T-helper 9 cell (primary cell): ENCODE results near the gene GADD45B.

Experiments used
- DNase-seq: peaks from one replicate; pipeline ENCODE4 v3.0.0-alpha.2; 2020
- total RNA-seq, 2 donors: gene quantifications; one replicate each; lab custom pipeline; 2026; lab: John Stamatoyannopoulos, UW

Gene GADD45B
- total RNA-seq: 98.6 to 456 reads per million in 2 donors

DNA sequence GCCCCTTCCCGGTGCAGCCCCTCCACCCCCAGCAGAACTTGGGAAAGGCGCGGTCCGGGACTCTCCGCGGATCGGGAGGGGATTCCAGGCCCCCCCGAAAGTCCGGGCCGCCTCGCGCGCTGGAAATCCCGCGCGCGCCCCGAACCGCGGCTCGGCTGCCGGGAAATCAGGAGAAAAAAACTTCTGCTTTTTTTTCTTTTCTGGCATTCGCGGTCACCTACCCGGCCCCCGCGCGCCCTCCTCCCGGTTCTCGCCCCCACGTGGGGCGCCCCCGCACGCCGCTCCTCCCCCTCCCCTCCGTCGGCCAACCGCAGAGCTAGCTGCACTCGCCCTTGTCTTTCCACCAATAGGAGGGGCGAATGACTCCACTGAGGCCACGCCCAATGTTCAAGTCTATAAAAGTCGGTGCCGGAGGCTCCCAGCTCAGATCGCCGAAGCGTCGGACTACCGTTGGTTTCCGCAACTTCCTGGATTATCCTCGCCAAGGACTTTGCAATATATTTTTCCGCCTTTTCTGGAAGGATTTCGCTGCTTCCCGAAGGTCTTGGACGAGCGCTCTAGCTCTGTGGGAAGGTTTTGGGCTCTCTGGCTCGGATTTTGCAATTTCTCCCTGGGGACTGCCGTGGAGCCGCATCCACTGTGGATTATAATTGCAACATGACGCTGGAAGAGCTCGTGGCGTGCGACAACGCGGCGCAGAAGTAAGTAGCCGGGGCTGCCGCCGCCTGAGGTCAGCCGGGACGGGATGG lies at the start of gene GADD45B:
GADD45B (plus strand) TSS at position 426 of the 749 bp plus-strand sequence; CDS start at position 658, 232 bp downstream.
- peak; percentile 96 for DNase-seq

- no peak for DNase-seq
Measured at GRCh38 chr19:2426611-2427428, 49.1 kb upstream of the GADD45B start.

GRCh38 chr19:2427429-2428320 lies 48.3 kb upstream of the GADD45B start, which contains the start of gene TIMM13:
TIMM13 (minus strand) TSS chr19:2427586; CDS start chr19:2427533, 53 bp downstream.
- DNase-seq: peak; percentile 93

GRCh38 chr19:2428321-2428690 lies 47.6 kb upstream of the GADD45B start:
- DNase-seq: no peak

DNA sequence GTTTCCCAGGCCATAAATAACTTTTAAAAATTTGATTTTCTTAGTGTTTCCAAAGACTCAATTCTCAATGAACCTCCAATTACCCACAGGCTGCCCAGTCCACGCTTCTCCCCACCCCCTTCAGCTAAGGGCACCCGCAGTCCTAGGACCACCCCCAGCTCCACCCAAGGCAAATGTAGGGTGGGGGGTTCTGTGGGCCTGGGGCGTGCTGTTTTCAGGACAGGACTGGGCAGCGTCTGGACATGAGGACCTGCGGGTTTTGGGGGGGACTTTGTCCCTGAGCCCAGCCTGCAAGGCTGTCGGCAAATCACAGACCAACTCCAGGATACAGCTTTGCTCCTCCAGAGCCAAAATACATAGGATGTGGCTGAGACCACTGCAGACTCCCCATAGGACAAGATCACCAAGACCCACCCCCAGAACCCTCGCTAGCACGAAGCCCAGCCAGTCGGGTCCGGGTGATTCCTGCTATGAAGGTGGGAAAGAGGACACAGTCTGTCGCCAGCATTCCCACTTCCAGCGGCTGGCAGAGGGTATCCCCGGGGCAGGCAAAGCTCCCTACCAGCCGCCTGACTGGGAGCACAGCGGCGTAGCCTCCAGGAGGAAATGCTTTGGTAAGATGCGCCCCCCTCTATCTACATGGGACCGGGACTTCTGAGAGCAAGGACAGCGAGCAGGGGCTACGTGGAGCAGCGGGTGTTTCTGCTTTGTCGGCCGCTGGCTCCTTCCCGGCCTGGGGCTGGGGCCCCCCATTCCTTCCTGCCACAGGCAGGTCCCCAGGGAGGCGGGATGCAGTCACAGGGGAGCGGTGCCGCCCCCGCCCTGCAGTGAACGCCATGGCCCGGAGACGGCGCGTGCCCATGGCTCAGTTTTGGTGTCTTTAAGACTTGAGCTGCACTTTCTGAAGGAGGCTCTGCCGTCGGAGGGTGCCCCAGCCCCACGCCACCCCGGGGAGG lies 46.9 kb upstream of the GADD45B start:
- DNase-seq: no peak

DNA sequence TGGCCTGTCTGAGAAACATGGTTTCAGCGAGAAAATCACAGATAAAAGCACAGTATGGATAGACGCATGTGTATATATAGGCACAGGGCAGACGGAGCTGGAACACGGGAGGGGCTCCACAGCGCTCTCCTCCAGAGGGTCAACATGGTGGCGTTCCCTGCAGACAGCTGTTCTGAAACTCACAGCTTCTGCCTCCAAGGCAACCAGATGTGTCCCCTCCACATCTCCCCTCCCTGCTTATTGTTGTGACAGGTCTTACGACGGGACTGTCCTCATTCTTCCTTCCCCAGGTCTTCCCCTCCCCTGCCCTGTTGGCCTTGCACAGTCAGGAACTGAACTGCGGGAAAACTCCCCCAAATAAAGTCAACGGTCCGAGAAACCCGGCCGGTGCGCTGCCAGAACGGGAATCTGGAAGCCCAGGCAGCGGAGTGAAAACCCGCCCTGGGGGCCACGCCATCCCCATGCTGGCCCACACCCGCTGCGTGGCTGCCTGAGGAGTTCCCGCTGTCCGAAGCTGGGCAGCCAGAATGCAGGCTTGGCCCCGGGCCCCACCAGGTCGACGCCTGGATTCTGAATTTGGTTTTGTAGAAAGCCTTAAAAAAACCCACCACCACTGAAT lies 45.9 kb upstream of the GADD45B start:
- no peak for DNase-seq

DNA sequence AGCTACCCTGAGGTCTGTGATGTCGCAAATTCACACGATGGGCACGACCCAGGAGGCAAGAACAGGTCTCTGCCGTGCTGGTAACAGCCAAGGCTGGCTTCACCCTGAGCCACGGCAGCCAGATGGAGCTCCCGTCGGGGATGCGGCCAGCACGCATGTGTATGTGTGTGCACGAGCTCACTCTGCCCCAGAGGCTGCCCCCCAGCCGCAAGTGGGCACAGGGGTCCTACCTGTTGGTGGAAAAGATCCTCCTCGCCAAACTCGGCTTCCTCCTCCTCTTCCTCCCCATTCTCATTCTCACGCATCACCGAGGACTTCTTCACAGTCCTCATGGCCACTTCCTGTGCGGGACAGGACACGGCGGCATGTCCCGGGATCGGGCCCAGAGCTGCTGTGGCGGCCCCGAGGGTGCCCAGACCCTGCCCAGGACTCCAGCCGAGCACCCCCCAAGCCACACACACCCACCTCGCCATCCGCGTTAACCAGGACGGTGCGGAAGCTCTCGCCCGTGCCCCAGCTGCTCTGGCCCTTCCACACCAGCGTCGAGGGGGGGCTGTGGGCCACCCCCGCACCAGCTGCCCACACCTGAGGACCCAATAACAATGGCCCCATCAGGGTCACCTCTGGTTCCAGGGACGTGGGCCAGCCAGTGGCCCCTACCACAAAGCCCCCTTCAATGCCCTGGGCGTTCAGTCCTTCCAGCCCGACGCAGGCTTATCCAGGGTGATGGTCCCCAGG lies 44.4 kb upstream of the GADD45B start:
- DNase-seq: no peak

DNA sequence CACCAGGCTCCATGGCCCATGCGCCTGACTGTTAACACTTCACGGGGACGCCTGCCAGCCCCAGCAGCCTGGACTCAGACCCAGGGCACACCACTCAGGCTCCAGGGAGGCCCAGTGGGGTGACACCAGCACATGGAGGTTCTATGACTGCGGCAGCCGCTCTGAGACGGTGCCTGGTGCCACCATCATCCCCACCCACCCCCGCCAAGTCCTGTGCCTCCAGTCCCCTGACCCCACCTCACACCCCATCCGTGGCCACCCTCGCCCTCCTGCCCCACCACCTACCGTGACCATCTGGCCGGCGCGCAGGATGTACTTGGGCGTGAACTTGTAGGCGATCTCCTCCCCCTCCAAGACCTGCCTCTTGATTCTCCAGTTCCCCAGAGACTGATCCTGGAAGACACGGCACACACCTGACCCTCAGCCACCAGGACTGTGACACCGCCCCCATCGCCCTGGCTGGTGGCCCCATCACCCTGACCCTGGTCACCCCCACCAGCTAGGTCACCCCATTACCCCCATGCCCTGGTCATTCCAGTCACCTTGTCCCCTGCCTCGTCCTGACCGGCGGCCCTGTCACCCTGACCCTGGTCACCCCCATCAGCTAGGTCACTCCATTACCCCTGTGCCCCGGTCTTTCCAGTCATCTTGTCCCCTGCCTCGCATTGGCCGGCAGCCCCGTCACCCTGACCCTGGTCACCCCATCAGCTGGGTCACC lies 43.6 kb upstream of the GADD45B start:
- no peak for DNase-seq

- no peak for DNase-seq
Measured at GRCh38 chr19:2433854-2434253, 42.1 kb upstream of the GADD45B start.

GRCh38 chr19:2434267-2434666 lies 41.7 kb upstream of the GADD45B start:
- DNase-seq: no peak

DNA sequence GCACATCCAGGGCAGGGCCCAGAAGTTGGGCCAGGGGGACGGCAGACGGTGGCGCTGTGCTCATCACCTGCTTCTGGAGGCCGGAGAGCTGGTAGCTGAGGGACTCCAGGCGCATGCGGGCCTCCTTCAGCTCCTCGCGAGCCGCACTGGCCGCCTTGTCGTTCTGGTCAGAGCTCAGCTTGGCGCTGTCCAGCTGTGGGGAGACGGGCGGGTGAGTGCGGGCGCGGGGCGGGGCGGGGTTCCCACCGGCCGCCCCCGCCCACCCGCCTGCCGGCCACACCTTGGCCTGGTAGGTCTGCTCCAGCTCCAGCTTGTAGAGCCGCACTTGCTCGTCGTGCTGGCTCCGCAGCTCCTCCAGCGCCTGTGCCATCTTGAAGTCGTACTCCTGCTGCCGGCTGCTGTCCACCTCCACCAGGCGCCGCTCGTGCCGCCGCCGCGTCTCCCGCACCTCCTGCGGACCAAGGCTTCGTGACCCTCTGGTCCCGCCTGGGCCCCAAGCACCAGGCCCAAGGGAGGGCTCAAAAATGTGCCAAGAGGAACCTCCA lies 41.1 kb upstream of the GADD45B start:
- no peak for DNase-seq

DNA sequence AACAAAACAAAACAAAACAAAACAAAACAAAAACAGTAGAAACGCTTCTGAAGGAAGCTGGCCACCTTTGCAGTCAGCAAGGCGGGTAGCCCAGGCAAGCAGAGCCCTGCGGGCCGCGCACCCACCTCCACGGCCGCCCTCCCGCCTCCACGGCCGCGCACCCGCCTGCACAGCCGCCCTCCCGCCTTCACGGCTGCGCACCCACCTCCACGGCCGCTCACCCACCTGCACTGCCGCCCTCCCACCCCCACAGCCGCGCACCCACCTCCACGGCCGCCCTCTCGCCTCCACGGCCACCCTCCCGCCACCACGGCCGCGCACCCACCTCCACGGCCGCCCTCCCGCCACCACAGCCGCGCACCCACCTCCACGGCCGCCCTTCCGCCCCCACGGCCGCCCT lies 39.5 kb upstream of the GADD45B start:
- DNase-seq: no peak

- DNase-seq: no peak
Measured at GRCh38 chr19:2436926-2437325, 39.0 kb upstream of the GADD45B start.

DNA sequence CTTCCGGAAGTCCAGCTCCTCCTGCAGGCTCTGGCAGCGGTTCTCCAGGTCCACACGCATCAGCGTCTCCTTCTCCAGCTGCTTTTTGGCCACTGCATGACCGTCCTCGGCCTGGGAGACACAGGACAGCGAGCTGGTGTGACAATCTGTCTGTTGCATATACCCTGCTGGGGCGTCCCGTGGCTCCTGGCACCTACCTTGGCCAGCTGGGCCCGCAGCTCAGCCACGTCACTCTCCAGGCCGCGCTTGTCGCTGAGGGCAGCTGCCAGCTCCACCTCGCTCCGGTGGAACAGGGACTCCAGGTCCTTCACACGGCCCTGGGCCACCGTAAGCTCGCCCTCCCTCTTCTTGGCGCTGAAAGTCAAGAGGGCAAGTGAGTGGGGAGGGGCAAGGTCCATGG lies 37.7 kb upstream of the GADD45B start:
- DNase-seq: no peak

GRCh38 chr19:2440515-2440914 lies 35.4 kb upstream of the GADD45B start:
- DNase-seq: no peak

DNA sequence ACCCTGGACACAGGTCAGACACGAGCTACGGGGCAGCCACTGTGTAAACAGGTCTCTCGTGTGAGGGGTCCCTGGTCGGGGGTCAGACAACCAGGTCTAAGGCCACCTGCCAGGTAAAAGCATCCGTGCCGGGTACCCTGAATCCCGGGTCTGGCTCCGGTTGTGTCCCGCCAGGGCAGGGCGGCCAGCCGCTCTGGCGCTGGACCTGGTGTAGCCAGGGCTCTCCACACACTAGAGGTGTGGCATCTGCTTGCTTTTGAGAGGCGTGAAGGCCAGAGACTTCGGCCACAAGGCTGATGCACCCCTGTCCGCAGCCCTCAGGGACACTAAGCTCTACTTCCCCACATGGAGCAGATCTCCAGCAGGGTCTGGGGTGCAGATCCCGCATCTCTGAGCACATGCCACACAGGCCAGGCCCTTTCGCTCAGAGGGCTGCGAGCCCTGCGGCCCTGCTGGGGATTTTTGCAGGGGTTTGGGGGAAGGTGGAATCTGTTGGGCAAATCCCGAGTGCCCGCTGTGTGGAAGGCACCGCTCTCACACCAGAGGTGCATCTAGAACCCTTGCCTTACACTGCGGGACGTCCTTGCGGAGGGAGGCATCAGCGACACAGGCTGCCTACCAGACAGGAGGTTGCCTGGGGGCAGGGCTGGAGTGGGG lies 34.7 kb upstream of the GADD45B start:
- no peak for DNase-seq

DNA sequence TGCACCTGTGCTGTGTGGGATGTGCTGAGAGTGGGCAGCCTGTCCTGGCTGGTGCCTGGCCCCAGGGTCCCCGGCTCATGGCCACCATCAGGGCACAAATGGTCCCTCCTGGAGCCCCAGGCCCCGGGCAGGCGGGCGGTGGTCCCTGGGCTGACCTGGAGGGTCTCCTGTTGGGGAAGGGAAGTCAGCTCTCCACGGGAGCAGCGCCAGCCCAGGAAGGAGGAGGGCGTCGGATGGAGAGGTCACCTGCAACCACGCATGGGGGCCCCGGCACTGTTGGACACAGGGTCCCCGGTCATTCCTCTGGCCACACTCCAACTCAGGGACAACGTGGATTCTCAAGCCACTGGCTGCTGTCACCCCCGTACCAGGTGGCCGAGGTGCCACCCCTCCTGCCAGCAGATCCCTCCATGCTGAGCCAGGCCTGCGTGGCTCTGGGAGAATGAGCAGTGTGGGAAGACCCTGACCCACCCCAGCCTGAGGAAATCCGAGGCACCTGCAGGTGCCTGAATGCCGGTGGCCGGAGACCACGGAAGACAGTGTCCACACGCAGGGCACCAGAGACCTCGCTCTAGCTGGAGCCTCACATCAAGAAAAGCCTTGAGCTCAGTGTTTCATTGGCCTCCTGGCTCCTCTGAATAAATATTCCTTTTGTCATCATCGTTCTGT lies 32.7 kb upstream of the GADD45B start:
- no peak for DNase-seq

DNA sequence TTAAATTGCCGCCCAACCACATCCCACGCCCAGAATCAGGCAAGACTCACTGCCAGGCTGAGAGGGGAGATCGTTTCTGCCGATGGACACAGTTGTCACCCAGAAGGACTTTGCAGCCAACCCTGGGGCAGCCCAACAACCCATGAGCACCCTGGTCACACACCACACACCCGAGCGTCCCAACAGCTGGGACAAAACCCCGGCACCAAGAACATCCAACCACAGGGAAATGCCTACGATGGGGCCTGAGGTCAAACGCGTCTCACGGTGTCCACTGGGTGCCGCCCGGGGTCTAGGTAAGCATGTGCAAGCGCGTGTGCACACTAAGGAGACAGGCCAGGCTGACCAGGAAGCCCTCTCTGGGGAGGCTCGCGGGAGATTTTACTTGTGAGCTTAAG lies 32.1 kb upstream of the GADD45B start:
- DNase-seq: no peak
